HG02943 (cell line): ENCODE measurements around the gene ATP6V0B.

Experiments used
- ATAC-seq: cut with Tn5 transposase; IDR thresholded peaks from one replicate; pipeline ENCODE4 v1.9.1; 2021; ENCODE audit warnings: mild to moderate bottlenecking, low read depth, moderate library complexity; ENCODE audit not compliant: unreplicated experiment

The ATP6V0B gene

DNA sequence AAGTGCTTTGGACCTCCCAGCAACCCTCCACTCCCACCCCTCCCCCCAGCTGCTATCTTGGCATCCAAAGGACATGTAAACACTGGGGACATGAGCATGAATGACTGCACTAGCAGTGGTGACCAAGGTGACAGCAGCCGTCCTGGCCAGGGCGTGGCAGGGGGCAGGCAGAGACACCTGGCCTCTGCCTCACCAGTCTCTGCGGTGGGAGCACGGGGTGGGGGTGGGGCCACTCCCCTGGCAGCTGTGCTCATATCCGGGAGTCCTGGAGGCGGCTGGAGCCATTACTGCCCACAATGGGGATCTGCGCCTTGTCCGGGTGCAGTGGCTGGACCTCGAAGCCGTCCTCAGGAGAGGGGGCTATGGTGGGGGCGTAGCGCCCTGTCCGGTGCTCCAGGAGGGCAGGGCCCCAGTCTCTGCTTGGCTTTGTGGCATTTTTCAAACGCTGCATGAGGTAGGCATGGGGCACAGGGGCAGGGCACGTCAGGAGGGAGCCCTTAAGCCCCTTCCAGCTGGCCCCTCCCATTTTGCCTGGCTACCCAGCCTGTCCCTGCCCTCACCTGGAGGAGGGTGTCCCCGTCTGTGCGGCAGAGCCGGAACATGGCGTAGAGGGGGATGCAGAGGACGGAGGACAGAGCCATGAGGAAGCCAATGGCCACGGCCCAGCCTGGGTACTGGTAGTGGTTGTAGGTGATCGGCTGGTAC, 22.7 kb downstream of the ATP6V0B start:
- no peak for ATAC-seq

GRCh38 chr1:43998000-43998378, 23.2 kb downstream of the ATP6V0B start:
- ATAC-seq = no peak

DNA sequence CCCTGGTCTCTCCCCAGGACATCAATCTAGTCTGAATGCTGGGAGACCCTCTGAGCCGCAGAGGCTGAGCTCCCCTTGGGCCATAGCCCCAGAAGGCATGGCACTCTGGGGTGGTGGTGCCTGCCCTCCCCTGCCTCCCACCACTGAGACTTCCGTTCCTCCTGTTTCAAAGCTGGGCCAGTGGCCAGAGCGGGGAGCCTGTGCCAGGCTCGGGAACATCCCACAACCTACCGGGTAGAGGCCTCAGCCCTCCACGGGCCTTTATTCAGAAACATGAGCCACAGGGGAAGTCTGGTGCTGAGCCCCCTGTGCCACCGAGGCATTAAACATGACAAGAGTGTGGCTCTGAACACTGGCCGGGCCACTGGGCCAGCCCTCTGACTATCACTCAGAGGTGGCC, 24.7 kb downstream of the ATP6V0B start:
- ATAC-seq = no peak

- no peak for ATAC-seq
Measured at GRCh38 chr1:44000122-44000665, 25.4 kb downstream of the ATP6V0B start.

DNA sequence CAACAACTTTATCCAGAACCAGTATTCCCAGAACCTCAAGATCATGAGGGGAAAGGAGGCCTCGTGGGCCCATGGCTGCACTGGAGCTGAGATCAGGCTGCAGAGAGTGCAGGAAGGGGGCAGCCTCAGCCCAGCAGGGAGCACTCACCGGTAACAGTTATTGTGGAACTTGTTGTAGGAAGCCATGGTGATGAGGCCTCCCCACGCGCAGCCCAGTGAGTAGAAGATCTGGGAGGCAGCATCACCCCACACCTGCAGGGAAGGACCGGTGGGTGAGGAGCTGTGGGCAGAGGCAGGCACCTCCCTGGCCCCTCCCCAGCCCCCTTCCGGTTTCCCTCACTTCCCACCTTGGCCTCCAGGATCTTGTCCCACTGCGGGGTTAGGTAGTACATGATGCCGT, 27.4 kb downstream of the ATP6V0B start:
- no peak for ATAC-seq

DNA sequence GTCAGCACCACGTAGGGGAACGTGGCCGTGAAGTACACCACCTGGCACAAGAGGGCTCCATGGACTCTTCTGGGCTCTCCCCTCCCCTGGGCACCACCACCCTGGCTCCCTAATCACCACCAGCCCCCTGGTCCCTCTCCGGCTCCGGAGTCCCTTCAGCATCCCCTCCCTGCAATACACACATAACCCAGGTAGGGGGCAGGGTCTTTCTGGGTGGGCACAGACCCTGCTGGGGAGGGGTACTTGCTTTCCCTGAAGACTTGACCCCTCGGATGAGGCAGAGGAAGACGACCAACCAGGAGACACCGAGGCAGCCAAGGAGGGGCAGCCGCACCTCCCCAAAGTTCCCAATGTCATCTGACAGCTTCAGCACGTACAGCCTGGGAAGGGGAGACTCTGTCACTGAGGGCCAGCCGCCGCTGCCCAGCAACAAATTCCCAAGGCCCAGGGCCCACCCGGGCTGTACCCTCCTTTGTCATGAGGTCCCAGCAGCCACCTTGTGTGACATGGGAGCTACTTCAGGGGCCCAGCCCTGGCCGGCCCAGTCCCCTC, 27.9 kb downstream of the ATP6V0B start:
- ATAC-seq = no peak

DNA sequence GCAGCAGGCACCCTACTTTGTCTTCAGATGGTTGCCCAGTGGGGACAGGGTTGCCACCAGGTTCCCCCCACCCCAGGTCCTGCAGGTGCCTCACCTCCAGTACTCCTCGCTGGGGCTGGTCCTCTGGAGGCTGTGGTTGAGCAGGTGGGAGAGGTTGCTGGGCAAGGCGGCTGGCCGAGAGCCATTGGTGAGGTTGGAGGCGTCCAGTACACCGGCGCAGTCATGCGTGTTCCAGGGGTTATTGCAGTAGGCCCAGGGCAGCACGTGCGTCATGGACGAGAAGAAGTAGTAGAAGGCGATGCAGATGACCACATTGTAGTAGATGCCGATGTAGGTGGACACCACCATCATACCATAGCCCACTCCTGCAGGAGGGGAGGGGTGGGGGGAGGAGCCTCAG, 33.5 kb downstream of the ATP6V0B start:
- no peak for ATAC-seq

GRCh38 chr1:44010935-44011471, 36.2 kb downstream of the ATP6V0B start:
- no peak for ATAC-seq

- no peak for ATAC-seq
Measured at GRCh38 chr1:44012404-44012803, 37.6 kb downstream of the ATP6V0B start.

DNA sequence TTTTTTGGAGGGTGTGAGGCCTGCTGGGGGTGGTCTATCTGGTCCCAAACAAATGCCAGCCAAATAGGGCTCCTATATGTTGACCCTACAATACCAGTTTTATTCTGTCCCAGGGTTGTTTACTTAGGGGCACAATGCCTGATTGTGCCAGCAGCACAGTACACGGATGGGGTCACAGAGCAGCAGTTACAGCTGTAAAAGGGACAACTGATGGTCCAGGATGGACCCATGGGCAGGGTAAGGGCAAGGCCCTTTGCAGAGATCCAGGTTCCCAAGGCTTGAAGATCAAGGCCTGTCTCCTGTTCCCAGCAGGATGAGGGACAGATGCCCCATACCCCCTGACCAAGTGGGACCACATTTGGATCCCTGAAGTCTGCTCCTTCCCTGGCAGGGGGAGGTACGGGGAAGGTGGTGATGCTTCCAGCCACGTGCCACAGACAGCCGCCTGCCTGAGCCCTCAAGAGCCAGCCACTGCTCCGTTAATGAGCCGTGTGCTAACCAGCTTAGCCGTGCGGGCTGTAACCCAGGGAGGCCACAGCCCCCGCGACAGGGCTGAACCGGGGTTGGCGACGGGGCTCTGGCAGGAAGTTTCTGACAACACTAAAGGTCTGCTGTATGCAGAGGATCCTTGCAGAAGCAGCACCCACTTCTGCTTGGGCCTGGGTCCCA, 38.3 kb downstream of the ATP6V0B start:
- ATAC-seq = no peak

DNA sequence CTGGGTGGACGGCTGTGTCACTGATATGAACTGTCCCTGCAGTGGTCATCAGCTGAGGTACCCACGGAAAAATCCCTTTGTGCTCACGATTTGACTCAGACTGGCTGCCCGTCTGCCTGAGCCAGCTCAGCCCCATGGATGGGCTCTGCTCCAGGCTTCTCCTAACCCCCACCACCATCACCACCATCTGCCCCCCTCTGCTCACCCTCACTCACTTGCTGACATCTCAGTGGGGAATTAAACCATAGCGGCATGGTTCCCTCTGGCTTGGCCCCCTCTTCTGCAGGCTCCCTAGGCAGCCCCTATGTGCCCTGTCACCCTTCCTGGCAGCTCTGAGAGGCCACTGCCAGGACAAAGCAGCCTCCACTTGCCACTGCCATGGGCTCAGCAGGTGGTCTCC, 39.2 kb downstream of the ATP6V0B start:
- no peak for ATAC-seq

DNA sequence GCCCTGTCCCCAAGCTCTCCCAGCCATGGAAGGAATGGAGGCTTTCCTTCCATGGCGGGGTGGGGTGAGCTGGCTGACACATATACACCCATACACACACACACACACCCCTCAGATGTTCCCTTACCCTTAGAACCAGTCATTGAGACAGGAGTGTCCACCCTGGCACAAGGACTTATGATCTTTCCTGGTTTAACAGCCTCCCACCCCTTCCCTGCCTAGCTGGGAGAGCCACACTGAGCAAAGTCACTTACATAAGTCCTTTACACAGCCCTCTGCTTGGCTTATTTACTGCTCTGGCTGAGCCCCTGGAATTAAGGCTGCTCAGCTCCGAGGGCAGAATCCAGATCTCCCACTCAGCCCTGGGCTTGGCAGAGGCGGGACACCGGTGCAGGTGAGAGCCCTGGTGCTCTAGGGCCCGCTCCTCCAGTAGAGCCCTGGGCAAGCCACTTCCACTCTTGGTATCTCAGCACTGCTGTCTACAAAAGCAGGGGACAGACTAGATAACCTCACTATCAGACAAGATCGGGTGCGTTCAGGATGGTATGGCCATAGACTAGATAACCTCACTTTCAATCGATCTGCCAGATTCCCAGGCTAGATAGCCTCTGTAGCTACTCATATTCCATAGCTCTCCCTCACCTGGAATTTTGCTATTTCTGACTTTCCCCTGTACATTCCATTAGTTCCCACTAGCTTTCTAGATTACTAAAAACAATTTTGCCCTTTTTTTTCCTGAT, 39.8 kb downstream of the ATP6V0B start:
- ATAC-seq = no peak

GRCh38 chr1:44015206-44015605, 40.4 kb downstream of the ATP6V0B start:
- ATAC-seq = no peak

- ATAC-seq = no peak
Measured at GRCh38 chr1:44016041-44016889, 41.5 kb downstream of the ATP6V0B start.

DNA sequence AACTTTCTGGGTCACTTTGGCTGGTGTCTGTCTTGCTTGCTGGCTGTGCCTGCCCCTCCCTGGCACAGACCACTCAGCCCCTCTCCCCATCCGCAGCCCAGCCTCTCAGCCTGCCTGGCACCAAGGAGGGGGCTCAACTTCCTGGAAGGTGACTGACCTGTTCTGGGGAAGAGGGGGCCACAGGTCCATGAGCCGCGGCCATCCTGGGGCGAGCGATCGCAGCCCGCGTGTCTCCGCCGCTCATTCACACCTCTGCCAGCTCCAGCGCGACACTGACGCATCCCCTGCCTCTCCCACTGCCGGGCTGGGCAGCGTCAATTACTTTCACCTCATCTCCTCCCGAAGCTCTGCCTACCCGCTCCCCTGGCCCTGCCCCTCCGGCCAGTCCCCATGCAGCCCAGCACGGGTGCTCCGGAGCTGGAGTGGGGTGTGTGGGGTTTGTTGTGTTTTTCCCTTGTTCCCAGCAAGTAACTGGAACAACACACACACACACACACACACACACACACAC, 42.2 kb downstream of the ATP6V0B start:
- no peak for ATAC-seq

- ATAC-seq = no peak
Measured at GRCh38 chr1:44019466-44019948, 44.7 kb downstream of the ATP6V0B start.

DNA sequence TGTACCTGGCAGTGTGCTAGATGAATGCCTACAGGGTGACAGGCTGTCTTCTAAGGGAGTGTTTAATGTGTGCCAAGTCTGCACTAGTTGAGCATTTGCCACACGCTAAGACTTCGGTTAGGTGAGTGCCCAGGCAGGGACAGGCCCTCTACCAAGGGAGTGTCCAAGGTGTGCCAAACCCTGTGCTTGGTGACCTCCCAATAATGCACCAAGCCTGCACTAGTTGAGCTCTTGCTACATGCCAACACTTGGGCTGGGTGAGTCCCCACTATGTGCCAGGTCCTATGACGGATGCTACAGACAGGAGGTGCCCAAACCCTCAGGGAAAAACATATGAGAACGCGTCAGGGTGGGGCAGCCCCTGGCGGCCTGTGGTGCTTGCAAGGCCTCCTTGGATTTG, 45.7 kb downstream of the ATP6V0B start:
- no peak for ATAC-seq

- no peak for ATAC-seq
Measured at GRCh38 chr1:44021156-44021555, 46.4 kb downstream of the ATP6V0B start.

DNA sequence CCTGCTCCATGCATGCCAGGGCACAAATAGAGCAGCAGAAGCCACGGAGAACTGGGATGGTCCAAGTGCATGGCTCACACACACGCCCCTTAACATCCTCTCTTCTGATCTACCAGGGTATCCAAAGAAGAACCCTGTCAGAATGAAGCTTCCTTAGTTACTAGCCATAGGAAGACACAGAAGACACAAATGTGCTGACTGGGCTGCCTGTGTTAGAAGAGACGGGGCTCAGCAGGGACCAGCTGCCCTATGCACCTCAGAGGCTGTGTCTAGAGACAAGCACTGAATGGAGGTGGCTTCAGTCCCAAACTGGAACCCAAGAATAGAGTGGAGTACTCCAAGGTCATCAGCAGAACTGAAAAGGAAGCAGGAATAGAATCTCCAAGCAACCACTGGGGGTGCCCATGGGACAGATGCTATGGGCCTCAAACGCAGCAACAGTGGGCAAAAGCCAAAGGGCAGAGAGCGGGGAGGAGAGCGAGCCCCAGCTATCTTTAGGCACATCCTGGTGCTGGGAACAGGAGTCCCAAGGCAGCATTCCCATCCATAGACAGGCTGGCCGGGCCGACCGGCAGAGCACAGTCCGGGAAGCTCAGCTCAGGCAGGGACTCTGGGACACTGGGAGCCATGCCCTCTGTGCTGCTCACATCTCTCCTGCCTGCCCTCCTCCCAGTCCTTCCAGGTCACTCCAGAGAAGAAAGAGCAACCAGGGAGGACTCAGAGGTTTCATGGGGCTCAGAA, 47.0 kb downstream of the ATP6V0B start:
- no peak for ATAC-seq
